Measurements from ENCODE around the gene ROGDI.
A peak's percentile ranks its signal among the peaks of the same experiment; 100 is the strongest.

The ROGDI gene

GRCh38 chr16:4772351-4772750 is 30.1 kb downstream of the ROGDI start:
- Histone ChIP-seq H3K4me3 (no peak overlapping the region), H3K27ac (no peak overlapping the region)

- Histone ChIP-seq H3K27ac (no peak overlapping the region), H3K4me3 (no peak overlapping the region)
Measured at GRCh38 chr16:4771646-4772045, 30.8 kb downstream of the ROGDI start.

- Histone ChIP-seq H3K27ac (peak overlapping the region in 5 of 21 experiments; percentile 63 to 95 (median 85)), H3K4me3 (peak overlapping the region in 2 of 7 experiments; percentile 87 to 99)
Measured at GRCh38 chr16:4769306-4769638, 33.2 kb downstream of the ROGDI start.

DNA sequence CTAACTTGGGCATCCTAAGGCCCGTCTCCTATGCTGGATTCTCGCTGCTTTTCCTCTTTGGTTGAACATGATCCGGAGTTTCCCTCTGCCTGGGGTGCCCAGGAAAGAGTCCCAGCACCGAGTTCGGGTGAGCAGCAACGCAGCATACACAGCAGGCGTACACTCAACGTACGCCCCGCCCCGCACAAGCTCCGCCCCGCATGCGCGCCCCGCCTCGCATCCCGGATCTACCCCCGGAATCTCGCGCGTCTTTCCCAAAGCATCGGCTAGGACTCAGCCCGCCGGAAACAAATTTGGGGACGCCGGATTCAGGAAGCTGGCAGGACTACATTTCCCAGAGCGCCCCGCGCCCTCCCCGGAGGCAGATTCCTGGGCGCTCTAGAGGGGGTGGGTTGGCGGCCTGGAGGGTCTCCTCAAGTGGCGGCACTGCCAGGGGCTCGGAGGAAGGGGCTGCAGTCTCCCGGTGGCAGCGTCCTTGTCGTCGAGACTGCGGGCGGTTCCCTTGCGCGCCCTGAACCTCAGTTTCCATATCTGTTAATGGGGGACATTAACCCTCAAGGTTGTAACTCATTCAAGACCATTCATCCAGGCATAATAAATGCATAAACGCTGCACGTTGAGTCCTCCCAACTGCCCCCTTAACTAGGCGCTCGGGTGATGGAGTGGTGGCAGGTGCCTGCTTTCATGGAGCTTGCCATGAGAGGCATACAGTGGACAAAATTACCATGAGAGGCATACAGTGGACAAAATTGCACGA is 33.7 kb downstream of the ROGDI start:
- Histone ChIP-seq H3K27ac (peak overlapping the region in 20 of 21 experiments; percentile 3 to 96 (median 87)), H3K4me3 (peak overlapping the region; percentile 33 to 99 (median 87))

DNA sequence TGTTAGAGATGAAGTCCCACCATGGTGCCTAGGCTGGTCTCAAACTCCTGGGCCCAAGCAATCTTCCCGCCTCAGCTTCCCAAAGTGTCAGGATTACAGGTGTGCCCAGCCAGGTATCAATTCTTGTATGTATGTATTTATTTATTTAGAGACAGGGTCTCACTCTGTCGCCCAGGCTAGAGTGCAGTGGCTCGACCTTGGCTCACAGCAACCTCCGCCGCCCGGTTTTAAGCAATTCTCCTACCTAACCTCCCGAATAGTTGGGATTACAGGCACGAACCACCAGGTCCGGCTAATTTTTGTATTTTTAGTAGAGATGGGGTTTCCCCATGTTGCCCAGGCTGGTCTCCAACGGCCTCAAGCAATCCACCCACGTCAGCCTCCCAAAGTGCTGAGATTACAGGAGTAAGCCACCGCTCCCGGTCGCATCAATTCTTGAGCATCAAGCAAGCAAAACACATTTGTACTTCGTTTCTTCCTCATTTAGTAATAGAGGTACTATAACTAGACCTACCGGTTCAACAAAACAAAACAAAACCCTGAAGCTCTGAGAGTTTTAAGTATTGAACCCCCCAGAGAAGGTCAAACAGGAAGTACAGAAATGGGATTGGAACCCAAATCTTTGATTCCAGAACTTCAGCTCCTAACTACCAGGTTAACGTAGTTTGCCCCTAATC is 34.4 kb downstream of the ROGDI start:
- H3K4me3 ChIP-seq, result peak overlapping the region; percentile 33 to 99 (median 87)
- H3K27ac ChIP-seq, result peak overlapping the region in 20 of 21 experiments; percentile 3 to 96 (median 87)

GRCh38 chr16:4766875-4767628 is 35.4 kb downstream of the ROGDI start, which contains the start of gene ZNF500:
Gene ZNF500 (minus strand): TSS chr16:4767162. CDS start chr16:4765978, 1,184 bp downstream.
- Histone ChIP-seq H3K27ac (peak within 1 kb of the TSS; percentile 59 to 96 (median 90)), H3K4me3 (peak within 1 kb of the TSS; percentile 87 to 100 (median 98))

DNA sequence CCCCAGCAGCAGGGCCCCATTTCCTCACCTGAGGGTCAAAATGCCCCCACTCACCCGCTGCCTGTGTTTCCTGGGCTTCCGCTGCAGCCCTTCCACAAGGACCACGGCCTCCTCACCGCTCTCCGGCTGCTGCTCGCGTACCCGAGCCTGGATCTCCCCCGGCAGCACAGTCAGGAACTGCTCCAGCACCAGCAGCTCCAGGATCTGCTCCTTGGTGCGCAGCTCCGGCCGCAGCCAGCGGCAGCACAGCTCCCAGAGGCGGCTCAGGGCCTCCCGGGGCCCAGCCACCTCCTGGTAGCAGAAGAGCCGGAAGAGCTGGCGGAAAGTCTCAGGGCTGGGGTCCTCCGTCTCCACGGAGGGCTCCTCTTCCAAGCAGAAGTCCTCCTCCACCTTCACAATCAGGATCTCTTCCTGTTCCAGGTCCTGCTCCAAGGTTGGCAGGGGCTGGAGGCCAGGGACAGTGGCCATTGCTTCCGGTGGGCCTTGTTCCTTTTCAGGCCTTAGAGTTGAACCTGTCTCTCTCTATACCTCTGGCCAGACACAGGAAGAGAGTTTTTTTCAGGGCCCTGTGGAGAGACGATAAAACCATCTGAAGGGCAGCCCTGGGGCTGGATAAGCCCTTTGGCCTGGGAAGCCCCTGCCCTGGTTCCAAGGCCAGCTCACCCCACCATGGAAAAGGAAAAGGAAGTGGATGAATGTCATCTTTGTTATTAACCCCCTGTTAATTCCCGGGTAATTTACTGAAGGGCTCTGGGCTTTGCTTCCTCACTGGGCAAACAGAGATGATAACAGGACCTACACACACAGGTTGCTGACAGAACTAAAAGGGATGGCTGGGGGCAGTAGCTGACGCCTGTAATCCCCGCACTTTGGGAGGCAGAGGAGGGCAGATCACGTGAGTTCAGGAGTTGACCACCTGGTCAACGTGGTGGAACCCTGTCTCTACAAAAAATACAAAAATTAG is 36.6 kb downstream of the ROGDI start:
- peak overlapping the region in 18 of 21 experiments; percentile 83 to 96 (median 92) for H3K27ac ChIP-seq

GRCh38 chr16:4763791-4764190 is 38.6 kb downstream of the ROGDI start:
- Histone ChIP-seq H3K27ac (no peak overlapping the region), H3K4me3 (no peak overlapping the region)

More for the DNA sequence above, 36.6 kb downstream of the ROGDI start:
- H3K4me3 ChIP-seq, result peak overlapping the region; percentile 87 to 100 (median 98)

GRCh38 chr16:4762205-4762604 is 40.2 kb downstream of the ROGDI start:
- no peak overlapping the region for H3K4me3 ChIP-seq
- no peak overlapping the region for H3K27ac ChIP-seq

GRCh38 chr16:4760221-4760910 is 42.1 kb downstream of the ROGDI start:
- Histone ChIP-seq H3K4me3 (no peak overlapping the region), H3K27ac (no peak overlapping the region)

DNA sequence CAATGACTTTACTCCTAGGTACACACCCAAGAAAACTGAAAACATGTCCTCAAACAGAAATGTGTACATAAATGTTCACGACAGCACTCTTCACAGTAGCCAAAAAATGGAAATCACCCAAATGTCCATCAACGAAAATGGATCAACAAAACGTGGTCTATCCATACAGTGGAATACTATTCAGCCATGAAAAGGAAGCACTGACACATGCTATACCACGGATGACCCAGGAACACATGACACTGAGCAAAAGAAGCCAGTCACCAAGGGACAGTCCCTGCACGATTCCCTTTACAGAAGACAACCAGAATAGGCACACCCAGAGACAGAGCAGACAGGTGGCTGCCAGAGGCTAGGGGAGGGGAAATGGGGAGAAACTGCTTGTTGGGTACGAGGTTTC is 46.7 kb downstream of the ROGDI start:
- Histone ChIP-seq H3K27ac (no peak overlapping the region), H3K4me3 (no peak overlapping the region)

DNA sequence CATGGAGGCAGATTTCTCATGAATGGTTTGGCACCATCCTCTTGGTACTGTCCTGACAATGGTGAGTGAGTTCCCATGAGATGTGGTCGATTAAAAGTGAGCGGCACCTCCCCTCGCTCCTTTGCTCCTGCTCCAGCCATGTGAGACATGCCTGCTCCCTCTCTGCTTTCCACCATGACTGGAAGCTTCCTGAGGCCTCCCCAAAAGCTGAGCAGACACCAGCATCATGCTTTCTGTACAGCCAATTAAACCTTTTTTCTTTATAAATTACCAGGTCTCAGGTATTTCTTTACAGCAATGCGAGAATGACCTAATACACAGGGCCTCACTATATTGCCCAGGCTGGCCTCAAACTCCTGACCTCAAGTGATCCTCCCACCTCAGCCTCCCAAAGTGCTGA is 47.6 kb downstream of the ROGDI start:
- Histone ChIP-seq H3K4me3 (no peak overlapping the region), H3K27ac (no peak overlapping the region)

GRCh38 chr16:4753227-4753626 is 49.2 kb downstream of the ROGDI start:
- no peak overlapping the region for H3K4me3 ChIP-seq
- no peak overlapping the region for H3K27ac ChIP-seq

GRCh38 chr16:4752351-4753100 is 49.9 kb downstream of the ROGDI start:
- Histone ChIP-seq H3K27ac (no peak overlapping the region), H3K4me3 (no peak overlapping the region)

DNA sequence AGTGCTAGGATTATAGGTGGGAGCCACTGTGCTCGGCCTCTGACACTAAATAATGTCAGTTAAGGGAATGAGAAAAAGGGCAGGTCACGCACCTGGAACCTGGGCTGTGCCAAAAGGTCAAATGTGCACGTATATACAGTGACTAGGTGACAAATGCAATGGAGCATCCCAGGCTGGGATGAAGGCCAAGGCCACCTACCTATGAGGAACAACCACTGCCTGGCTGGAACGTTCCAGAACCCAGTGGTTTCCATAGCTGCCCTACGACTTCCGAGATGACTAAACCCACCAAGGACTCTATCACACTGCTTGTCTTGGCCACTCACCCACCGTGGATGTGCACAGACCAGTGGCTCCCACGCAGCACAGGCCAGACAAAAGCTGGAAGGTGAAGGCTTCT is 51.5 kb downstream of the ROGDI start:
- no peak overlapping the region for H3K4me3 ChIP-seq
- H3K27ac ChIP-seq, result no peak overlapping the region

- H3K4me3 ChIP-seq, result no peak overlapping the region
- H3K27ac ChIP-seq, result no peak overlapping the region
Measured at GRCh38 chr16:4749700-4750257, 52.7 kb downstream of the ROGDI start.

DNA sequence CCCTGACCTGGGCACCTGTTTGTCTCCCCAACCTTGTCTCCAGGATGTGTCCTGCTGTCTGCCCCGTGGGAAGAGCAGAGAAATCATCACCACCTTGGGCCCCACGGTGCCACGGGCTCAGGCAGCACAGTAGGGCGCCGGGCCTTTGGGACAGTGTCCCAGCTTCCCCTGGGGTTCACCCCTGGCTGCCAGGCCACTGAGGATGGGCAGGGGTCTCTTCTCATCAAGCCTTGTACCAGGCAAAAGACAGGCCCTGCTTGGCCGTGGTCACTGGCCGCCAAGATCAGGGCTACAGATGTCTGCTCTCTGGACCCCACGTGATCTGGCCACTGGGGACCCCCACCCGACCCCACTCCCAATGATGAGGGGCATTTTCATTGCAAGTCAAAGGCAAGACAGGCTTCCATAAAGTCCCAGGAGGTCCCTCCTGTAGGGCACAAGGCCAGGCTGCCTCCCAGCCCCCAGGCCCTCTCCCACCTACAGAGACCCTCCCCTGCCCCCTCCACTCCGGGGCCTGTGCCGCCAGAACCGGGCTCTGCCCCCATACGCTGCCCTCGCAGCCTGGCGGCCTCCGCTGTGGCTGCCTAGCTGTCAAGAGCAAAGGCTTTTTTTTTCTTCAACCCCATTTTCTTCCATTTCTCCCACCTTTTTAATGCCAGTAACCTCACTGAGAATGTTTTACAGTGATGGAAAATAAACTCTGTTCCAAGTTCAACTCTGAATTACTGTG is 53.6 kb downstream of the ROGDI start:
- Histone ChIP-seq H3K4me3 (no peak overlapping the region), H3K27ac (no peak overlapping the region)
